PC-9 (cell line): Measurements from ENCODE around the gene KAT8.

Experiments used
- EZH2 ChIP-seq: fragments of 200-600 bp; sonication (generic); IDR thresholded peaks from 2 replicates; pipeline ENCODE4 v1.8.0; 2017; ENCODE audit warnings: antibody characterized with exemption, low read depth
- TF ChIP-seq, protein P1 (sequence below): fragments of 200-600 bp; sonication (generic); conservative IDR thresholded peaks from 2 replicates; pipeline ENCODE4 v1.6.1; 2017; ENCODE audit warnings: mixed run types, antibody characterized with exemption, mild to moderate bottlenecking, moderate library complexity

DNA sequence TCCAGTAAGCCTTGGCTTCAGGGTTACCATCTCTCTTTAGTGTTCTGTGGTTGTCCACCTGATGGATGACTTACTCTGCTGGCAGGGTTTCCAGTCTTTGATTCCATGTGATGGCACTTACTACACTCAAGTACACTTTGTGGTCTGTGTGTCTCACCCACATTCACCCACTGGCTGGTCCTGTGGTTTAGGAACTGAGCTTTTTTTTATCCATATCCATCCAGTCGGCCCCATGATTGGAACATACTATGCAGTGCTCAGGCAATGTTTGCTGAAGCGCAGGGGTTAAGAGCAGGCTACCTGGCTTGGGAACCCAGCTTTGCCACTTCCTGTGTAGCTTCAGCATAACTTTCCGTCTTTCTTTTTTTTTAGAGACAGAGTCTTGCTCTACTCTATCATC, 59.7 kb downstream of the KAT8 start:
- TF ChIP-seq, protein P1, sequence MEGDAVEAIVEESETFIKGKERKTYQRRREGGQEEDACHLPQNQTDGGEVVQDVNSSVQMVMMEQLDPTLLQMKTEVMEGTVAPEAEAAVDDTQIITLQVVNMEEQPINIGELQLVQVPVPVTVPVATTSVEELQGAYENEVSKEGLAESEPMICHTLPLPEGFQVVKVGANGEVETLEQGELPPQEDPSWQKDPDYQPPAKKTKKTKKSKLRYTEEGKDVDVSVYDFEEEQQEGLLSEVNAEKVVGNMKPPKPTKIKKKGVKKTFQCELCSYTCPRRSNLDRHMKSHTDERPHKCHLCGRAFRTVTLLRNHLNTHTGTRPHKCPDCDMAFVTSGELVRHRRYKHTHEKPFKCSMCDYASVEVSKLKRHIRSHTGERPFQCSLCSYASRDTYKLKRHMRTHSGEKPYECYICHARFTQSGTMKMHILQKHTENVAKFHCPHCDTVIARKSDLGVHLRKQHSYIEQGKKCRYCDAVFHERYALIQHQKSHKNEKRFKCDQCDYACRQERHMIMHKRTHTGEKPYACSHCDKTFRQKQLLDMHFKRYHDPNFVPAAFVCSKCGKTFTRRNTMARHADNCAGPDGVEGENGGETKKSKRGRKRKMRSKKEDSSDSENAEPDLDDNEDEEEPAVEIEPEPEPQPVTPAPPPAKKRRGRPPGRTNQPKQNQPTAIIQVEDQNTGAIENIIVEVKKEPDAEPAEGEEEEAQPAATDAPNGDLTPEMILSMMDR = no peak
- TF ChIP-seq EZH2 = no peak
